ENCODE measurements around the gene COPB2.

DNA sequence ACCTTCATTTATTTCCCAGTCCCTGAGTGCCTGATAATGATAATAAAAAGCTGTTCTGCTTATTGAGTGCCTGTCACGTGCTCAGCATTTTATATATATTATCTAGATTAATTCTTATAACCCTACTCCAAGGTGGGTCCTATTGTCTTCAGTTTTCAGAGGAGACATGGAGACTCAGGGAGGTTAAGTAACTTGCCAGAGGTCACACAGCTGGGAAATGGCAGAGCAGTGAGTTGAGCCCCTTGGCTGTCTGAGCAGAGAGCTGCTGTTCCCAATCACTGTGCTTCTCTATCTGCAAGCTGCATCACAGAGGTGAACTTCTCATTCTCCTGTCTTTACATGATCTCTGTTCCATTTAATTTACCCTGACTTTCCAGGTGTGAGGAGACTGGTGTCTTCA is 77.9 kb downstream of the COPB2 start:
- TF ChIP-seq POLR2A (IDR thresholded peaks at IDR 0.05) (no peak), POLR2AphosphoS5 (IDR thresholded peaks at IDR 0.05) (no peak)
- TF ChIP-seq, protein P1, sequence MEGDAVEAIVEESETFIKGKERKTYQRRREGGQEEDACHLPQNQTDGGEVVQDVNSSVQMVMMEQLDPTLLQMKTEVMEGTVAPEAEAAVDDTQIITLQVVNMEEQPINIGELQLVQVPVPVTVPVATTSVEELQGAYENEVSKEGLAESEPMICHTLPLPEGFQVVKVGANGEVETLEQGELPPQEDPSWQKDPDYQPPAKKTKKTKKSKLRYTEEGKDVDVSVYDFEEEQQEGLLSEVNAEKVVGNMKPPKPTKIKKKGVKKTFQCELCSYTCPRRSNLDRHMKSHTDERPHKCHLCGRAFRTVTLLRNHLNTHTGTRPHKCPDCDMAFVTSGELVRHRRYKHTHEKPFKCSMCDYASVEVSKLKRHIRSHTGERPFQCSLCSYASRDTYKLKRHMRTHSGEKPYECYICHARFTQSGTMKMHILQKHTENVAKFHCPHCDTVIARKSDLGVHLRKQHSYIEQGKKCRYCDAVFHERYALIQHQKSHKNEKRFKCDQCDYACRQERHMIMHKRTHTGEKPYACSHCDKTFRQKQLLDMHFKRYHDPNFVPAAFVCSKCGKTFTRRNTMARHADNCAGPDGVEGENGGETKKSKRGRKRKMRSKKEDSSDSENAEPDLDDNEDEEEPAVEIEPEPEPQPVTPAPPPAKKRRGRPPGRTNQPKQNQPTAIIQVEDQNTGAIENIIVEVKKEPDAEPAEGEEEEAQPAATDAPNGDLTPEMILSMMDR (IDR thresholded peaks at IDR 0.05): no peak
